Measurements from ENCODE around the gene IMP4.
"Not testable (repeated sequence)": the region's sequence is repeated elsewhere in the genome, so short reads cannot be mapped to it uniquely, and the experiment has no call there.

The IMP4 gene

GRCh38 chr2:130319536-130319935 is 23.2 kb upstream of the IMP4 start:
- TF ChIP-seq CTCF (IDR thresholded peaks at IDR 0.05; ENCODE audit: extremely low read depth, insufficient read depth, missing control alignments), result no peak
- in situ Hi-C loops (cut with MboI; ENCODE audit: low pct_unique_long_range_greater_than_20kb, low sequenced_read_pairs, unreplicated experiment), result loop anchor here (25.0 kb wide), 2 partner anchors 157 to 382 kb away; no protein-coding TSS in a partner anchor
- DNase-seq (ENCODE audit: low spot score), result no peak

- in situ Hi-C loops (cut with MboI; ENCODE audit: low pct_unique_long_range_greater_than_20kb, low sequenced_read_pairs, unreplicated experiment), result no loop called here
- DNase-seq (ENCODE audit: low spot score), result no peak
- TF ChIP-seq CTCF (IDR thresholded peaks at IDR 0.05; ENCODE audit: extremely low read depth, insufficient read depth, missing control alignments), result no peak
These were observed 14.8 kb upstream of the IMP4 start for GRCh38 chr2:130327703-130328527.

GRCh38 chr2:130328710-130329109 is 14.0 kb upstream of the IMP4 start:
- no peak for DNase-seq (ENCODE audit: low spot score)
- TF ChIP-seq CTCF (IDR thresholded peaks at IDR 0.05; ENCODE audit: extremely low read depth, insufficient read depth, missing control alignments), result no peak
- in situ Hi-C loops (cut with MboI; ENCODE audit: low pct_unique_long_range_greater_than_20kb, low sequenced_read_pairs, unreplicated experiment), result no loop called here

GRCh38 chr2:130332271-130333073 is 10.2 kb upstream of the IMP4 start:
- DNase-seq (ENCODE audit: low spot score), result peak; percentile 85
- peak; percentile 93 for TF ChIP-seq CTCF (IDR thresholded peaks at IDR 0.05; ENCODE audit: extremely low read depth, insufficient read depth, missing control alignments)
- in situ Hi-C loops (cut with MboI; ENCODE audit: low pct_unique_long_range_greater_than_20kb, low sequenced_read_pairs, unreplicated experiment), result no loop called here

GRCh38 chr2:130333253-130333652 is 9.4 kb upstream of the IMP4 start:
- DNase-seq (ENCODE audit: low spot score); in situ Hi-C loops (cut with MboI; ENCODE audit: low pct_unique_long_range_greater_than_20kb, low sequenced_read_pairs, unreplicated experiment): not testable (repeated sequence)

- DNase-seq (ENCODE audit: low spot score), result no peak
- TF ChIP-seq CTCF (IDR thresholded peaks at IDR 0.05; ENCODE audit: extremely low read depth, insufficient read depth, missing control alignments), result no peak
- in situ Hi-C loops (cut with MboI; ENCODE audit: low pct_unique_long_range_greater_than_20kb, low sequenced_read_pairs, unreplicated experiment), result no loop called here
These were observed 8.7 kb upstream of the IMP4 start for GRCh38 chr2:130334026-130334425.

GRCh38 chr2:130335226-130335625 is 7.5 kb upstream of the IMP4 start:
- no peak for DNase-seq (ENCODE audit: low spot score)
- TF ChIP-seq CTCF (IDR thresholded peaks at IDR 0.05; ENCODE audit: extremely low read depth, insufficient read depth, missing control alignments), result no peak
- in situ Hi-C loops (cut with MboI; ENCODE audit: low pct_unique_long_range_greater_than_20kb, low sequenced_read_pairs, unreplicated experiment), result no loop called here
